Measurements from ENCODE around the gene AKAP13. TPM values are rescaled to one million over a fixed set of nuclear protein-coding genes. Genes with fewer than 3 reads are reported as not detected.

The AKAP13 gene
- total RNA-seq, 1 donor from 2014 or later, result 112 TPM

DNA sequence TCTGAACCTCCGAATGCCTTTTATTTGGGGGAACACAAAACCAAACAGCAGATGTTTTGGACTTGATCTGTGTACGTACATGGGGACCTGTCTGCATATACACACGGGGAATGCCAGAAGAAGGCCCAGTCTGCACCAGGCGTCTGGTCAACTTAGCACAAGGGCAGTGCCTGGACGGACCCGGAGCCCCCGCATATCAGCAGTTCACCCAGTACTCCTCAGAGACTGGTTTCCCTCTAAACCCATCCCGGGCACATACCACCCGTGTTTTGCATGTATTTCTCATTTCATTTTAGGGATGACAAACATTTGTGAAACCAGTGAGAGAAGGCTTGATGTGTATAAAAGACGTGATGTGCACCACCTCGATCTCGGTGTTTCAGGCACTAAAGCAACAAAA lies 364.6 kb downstream of the AKAP13 start:
- no peak for DNase-seq (ENCODE audit: extremely low read depth, low read depth, low spot score)

- no peak for DNase-seq (ENCODE audit: extremely low read depth, low read depth, low spot score)
Measured at GRCh38 chr15:85745525-85746150, 365.2 kb downstream of the AKAP13 start.

DNA sequence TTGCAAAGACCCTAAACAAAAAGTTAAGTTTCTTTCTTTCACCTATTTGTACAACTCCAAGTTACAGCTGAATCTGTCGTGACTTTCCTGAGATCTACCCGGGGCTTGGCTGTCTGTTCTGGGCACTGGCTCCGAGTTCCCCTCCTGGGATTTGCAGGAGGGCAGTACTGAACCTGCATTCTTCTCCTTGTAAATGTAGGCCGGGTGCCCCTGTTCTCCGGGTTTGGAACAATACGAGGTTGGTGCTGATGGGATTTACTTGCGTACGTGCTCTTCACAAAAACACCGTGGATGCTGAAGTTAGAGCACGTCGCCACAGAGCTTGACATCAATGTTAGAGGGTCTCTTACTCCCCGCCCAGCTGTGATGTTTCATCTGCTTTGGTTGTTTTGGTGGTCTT lies 366.2 kb downstream of the AKAP13 start:
- DNase-seq (ENCODE audit: extremely low read depth, low read depth, low spot score), result no peak

DNA sequence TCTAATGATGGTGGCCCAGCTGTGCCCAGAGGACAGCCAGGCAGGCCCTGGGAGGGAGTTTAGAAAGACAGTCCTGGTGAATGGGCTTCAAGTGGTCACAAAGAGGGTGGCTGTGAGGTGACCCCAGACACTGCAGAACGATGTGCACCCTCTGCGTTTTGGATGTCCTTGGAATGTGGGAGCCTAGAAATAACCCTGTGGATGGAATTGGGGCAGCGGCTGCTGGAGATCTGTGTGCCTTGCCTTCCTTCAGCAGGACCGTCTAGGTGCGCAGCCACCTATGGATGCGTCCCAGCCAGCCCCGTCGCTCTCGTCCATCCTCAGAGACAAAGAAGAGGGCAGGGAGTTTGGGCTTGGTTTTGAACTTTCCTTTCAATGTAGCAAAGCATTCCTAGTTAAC lies 367.8 kb downstream of the AKAP13 start:
- no peak for DNase-seq (ENCODE audit: extremely low read depth, low read depth, low spot score)

- no peak for DNase-seq (ENCODE audit: extremely low read depth, low read depth, low spot score)
Measured at GRCh38 chr15:85748729-85749128, 368.3 kb downstream of the AKAP13 start.

DNA sequence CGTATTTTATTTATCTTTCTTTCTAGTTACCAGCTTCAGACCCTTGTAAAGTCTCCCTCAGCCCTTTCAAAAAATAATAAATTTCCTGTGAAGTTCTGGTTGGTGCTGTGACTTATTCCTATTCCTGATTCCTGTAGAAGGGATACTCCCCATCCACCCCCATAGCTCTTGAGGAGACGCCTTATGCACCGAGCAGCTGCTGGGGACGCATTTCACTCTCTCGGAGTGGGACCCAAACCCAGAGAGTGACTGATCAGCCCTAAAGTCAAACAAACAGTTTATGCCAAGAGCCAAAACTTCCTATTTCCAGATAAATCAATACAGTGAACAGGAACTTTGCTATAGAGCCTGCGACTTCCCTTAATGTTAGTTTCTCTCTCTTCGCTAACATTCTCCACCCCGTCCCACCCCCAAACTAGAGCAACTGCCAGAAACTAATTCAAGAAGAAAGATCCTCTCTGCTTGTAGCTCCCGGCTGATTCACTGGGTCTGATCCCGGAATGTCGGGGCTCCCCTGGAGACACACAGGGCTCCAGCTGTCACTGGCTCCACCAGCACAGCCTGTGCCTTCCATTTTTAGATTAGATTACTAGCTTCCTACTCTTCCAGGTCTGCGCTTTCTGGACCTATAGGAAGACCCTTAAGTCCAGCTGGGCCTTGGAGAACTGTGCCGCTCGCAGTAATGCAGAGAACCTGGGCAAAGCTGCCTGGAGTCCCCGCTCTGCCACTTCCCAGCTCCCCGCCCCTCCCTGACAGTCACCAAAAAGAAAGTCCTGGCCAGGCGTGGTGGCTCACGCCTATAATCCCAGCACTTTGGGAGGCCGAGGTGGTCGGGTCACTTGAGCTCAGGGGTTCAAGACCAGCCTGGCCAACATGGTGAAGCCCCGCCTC lies 369.1 kb downstream of the AKAP13 start:
- DNase-seq (ENCODE audit: extremely low read depth, low read depth, low spot score), result no peak

DNA sequence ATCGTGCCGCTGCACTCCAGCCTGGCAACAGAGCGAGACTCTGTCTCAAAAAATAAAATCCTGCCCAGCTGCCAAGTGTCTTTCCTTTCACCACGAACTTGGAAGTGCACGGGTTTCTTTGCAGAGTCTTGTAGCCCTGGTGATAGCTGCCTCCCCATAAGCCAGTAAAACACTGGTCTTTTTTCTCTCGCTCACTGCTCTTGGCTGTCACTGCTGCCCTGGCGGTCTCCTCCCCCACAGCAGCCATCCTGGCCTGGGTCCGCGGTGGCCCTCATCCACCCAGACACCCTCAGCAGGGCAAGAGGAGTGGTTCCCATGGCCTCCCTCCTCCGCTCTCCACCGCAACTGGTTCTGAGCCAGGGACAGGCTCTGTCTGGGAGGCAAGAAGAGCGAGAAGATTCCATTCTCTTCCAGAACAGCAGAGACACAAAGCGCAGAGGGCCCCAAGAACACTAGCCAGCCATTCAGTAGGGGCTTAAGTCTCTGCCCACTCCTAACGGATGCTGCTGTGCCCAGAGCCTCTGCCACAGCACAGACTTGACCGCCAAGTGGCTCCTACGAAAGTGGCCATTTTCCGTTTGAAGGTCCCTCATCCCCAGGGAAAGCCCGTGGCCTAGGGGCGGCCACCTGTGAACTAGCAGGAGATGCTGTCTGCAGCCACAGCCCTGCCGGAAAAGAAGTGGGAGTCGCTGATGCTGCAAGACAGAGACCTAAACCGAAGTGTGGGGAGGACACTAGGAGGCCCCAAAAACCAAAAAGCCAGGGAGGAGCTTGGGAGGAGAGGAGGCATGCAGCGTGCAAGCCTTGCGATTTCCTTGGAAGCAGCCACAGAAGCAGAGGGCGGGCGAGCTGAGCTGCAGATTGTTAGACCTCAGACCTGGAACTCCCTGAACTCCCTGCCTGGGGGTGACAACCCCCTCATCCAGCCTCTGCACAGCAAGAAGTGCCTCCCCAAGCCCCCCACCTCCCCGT lies 370.2 kb downstream of the AKAP13 start:
- DNase-seq (ENCODE audit: extremely low read depth, low read depth, low spot score), result no peak

DNA sequence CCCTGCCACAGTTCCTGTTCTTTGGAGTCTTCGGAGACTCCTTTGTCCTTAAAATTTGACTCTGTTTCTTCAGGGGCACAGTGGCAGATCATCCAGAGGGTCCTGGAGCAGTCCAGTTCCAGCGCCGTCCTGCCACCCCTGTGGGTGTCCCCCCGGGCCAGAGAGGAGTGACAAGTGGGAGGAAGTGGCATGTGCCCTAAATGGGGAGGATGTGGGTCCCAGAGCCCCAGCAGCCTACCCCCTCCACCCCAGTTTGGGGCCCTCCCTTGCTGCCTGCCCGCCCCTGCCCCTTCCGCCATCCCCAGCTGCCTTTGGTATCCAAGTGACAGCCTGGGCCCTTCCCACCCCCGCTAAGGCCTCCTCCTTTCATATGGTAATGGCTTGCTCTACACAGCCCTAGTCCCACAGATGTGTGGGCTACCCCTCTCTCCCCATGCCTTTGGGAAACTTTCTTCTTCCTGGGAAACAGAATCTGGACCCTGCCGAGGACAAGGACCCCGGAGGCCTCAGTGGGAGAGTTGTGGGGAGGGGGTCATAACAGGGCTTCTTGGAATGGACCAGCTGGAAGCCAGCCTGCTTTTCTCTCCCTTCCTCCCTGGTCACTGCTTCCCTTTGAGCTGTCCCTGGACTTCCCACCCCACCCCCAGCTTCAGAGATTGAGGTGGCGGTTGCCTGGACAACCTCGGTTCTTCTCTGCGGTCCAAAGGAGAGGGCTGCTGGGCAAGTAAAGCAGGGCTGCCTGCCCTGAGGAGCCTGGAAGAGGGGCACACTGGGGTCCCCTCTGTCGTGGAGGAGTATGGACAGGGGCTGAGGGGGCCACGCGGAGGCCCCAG lies 371.1 kb downstream of the AKAP13 start:
- no peak for DNase-seq (ENCODE audit: extremely low read depth, low read depth, low spot score)

GRCh38 chr15:85752124-85752475 lies 371.7 kb downstream of the AKAP13 start:
- no peak for DNase-seq (ENCODE audit: extremely low read depth, low read depth, low spot score)

- DNase-seq (ENCODE audit: extremely low read depth, low read depth, low spot score), result no peak
Measured at GRCh38 chr15:85752491-85752961, 372.1 kb downstream of the AKAP13 start.

GRCh38 chr15:85753261-85753660 lies 372.9 kb downstream of the AKAP13 start:
- DNase-seq (ENCODE audit: extremely low read depth, low read depth, low spot score), result no peak

DNA sequence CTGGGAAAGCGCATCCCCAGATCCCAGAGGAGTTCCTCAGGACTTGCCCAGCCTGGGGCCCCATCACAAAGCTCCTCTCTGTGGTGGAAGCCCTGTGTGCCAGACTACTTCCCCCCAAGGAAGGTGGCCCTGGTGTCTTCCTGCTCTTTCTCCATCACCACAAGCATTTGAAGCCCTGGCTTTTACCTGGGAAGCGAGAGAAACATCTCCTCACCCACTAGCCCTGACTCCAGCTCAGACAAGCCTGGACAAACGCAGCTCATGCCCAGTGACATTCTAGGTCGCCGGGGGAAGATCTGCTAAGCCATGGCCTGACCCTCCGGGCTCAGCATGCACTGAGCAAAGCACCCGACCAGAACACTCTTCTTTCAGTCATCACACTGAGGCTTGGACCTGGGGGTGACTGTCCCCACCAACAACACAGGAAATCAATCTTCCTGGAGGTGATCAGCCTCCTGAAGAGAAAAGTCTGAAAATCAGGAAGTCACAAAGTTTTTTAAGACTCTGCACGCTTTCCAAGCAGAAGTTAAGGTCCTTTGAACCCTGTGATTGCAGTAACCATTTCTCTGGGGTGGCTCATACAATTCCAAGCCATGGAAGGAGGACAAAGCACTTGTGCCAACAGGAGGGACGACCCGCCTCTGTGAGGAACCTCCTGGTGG lies 373.5 kb downstream of the AKAP13 start:
- DNase-seq (ENCODE audit: extremely low read depth, low read depth, low spot score), result no peak

DNA sequence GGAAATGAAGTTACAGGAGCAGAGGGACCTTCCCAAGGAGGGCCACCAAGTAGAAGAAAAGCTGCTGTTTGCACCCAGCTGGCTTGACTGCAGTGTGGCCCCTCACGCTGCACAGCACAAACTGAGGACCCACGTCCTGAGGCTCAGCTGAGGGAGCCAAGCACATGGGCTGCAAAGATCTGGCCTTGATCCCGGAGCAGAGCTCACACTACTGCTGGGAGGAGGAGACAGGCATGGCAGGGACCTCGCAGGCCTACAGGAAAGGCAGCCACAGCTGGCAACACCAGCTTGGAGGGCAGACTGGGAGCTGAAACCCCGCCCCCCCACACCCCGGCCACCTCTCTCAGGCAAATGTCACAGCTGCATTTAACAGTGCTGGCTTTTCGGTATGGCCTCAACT lies 374.6 kb downstream of the AKAP13 start:
- no peak for DNase-seq (ENCODE audit: extremely low read depth, low read depth, low spot score)

DNA sequence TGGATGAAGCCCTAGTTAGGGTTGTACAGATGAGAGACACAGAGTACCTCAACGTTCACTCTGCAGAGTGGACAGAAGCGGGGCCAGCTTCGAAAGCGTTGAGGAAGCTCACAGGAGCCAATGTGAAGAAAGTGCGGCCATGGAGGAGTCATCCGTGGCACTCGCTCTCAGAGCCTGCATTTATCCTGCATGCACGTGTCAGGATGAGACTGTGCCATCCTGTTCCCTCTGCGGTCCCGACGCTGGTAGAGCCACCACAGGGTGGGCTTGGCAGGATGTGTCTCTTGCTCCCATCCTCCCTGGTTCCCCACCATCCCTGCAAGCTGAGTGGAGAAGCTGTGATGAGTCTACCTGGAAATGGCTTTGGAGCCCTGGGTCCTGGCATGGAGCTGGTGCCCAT lies 375.1 kb downstream of the AKAP13 start:
- DNase-seq (ENCODE audit: extremely low read depth, low read depth, low spot score), result no peak

DNA sequence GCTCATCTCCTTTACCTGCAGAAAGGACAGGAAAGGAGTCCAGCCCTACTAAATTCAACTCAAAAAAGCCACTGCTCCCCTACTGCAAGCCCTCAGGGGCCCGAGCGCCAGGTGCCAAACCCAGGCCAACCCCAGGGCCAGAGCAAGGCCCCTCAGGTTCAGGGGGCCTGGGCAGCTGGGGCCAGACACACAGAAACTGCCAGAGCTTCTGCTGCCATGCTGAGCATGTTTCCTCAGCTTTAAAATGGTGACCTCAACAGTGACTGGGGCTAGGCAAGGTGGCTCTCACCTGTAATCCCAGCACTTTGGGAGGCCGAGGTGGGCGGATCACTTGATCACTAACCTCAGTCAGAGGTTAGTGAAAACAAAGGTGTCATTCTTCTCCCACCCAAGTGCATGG lies 375.5 kb downstream of the AKAP13 start:
- DNase-seq (ENCODE audit: extremely low read depth, low read depth, low spot score), result no peak

GRCh38 chr15:85756411-85757072 lies 376.1 kb downstream of the AKAP13 start:
- no peak for DNase-seq (ENCODE audit: extremely low read depth, low read depth, low spot score)

DNA sequence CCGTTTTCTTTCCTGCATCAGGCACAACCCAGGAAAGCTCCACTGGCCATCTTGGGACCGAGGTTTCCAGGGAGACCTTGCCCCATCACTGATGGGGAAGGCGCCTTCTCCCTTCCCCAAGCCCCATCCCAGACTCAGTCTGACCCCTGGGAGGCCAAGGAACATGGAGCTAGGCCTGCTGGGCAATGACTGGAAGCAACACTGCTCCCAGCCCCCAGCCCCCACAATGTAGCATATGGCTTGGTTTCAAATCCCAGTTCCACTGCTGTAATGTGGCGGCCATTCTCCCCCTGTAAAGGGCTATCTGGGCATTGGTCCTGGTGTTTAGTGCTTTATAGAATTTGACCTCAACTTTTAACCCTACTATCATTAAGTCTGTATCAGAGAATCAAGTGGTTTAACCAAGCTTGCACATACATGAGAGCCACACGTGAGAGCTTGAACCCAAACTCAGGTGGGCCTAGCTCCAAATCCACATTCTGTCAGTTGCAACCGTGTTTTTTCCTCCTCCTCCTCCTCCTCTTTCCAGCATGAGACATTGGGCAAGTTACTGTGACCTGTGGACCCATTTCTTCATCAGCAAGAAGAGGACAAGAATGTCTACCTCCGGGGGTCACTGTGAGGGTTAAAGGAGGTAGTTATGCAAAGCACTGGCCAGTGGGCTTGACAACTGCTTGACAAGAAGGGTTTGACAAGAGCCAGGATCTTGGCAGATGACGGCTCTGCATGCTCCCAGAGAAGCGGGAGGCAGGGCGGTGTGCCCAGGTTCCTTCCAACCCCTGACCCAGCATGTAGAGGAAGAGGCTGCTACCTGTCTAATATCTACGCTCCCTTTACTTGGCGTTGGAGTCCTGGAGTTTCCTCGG lies 376.9 kb downstream of the AKAP13 start:
- DNase-seq (ENCODE audit: extremely low read depth, low read depth, low spot score), result no peak

DNA sequence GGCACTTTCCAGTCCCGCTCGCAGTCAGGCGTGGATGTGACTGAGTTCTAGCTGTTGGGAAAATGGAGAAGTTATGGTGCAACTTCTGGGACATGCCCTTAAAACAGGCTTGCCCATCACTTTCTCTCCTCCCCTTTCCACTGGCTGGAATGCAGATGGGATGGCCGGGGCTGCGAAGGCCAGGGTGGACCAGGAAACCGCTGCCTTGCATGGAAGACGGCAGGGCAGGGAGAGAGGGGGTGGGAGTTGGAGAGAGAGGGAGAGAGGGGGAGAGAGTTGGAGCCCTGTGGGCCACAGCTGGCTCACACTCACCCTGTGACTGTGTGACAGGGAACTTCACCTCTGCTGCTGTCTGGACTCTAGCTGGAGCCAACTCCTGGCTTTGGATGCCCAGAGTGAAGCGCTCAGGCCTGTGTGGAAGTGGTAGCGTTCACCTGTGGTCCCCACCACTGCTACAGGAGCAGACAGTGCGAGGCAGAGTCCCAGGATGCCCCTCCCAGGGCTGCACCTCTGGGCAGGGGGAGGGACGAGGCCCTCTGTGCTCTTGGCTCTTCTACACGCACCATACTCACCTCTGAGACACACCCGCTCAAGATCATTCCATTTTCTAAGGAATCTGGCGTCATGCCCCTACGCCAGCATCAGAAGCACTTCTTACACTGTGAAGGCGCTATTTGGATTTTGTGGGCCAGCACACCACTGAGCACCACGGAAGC lies 377.7 kb downstream of the AKAP13 start:
- DNase-seq (ENCODE audit: extremely low read depth, low read depth, low spot score), result no peak
